ENCODE measurements around the gene CDHR2.

- TF ChIP-seq, protein P1, sequence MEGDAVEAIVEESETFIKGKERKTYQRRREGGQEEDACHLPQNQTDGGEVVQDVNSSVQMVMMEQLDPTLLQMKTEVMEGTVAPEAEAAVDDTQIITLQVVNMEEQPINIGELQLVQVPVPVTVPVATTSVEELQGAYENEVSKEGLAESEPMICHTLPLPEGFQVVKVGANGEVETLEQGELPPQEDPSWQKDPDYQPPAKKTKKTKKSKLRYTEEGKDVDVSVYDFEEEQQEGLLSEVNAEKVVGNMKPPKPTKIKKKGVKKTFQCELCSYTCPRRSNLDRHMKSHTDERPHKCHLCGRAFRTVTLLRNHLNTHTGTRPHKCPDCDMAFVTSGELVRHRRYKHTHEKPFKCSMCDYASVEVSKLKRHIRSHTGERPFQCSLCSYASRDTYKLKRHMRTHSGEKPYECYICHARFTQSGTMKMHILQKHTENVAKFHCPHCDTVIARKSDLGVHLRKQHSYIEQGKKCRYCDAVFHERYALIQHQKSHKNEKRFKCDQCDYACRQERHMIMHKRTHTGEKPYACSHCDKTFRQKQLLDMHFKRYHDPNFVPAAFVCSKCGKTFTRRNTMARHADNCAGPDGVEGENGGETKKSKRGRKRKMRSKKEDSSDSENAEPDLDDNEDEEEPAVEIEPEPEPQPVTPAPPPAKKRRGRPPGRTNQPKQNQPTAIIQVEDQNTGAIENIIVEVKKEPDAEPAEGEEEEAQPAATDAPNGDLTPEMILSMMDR (IDR thresholded peaks at IDR 0.05) = no peak
- TF ChIP-seq, protein P2, sequence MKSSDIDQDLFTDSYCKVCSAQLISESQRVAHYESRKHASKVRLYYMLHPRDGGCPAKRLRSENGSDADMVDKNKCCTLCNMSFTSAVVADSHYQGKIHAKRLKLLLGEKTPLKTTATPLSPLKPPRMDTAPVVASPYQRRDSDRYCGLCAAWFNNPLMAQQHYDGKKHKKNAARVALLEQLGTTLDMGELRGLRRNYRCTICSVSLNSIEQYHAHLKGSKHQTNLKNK (CRISPR knock-in tag; IDR thresholded peaks at IDR 0.05) = no peak
- TF ChIP-seq RORB (CRISPR knock-in tag; IDR thresholded peaks at IDR 0.05) (no peak), TEAD4 (CRISPR knock-in tag; IDR thresholded peaks at IDR 0.05) (no peak)
- TF ChIP-seq, protein P3, sequence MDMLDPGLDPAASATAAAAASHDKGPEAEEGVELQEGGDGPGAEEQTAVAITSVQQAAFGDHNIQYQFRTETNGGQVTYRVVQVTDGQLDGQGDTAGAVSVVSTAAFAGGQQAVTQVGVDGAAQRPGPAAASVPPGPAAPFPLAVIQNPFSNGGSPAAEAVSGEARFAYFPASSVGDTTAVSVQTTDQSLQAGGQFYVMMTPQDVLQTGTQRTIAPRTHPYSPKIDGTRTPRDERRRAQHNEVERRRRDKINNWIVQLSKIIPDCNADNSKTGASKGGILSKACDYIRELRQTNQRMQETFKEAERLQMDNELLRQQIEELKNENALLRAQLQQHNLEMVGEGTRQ (CRISPR knock-in tag; IDR thresholded peaks at IDR 0.05) = no peak
Observed at GRCh38 chr5:176619203-176619568, 70.0 kb downstream of the CDHR2 start.
